Hepatocyte (in vitro differentiated cells): Measurements from ENCODE around the gene UNC5CL. TPM values are rescaled to one million over a fixed set of nuclear protein-coding genes. Genes with fewer than 3 reads are reported as not detected.

Experiments
- DNase-seq: peaks from one replicate; pipeline ENCODE4 v3.0.0-alpha.2; 2016; ENCODE audit warnings: low spot score
- H2AFZ ChIP-seq: fragments of 200-600 bp; sonication (generic); 2 replicates; pipeline ENCODE4 v1.6.0; 2016; ENCODE audit warnings: antibody characterized with exemption, mild to moderate bottlenecking
- H3K27ac ChIP-seq: fragments of 200-600 bp; sonication (generic); 2 replicates; pipeline ENCODE4 v1.5.1; 2016; ENCODE audit warnings: mild to moderate bottlenecking
- H3K27me3 ChIP-seq: fragments of 200-600 bp; sonication (generic); 2 replicates; pipeline ENCODE4 v1.6.1; 2016
- H3K36me3 ChIP-seq: fragments of 200-600 bp; sonication (generic); replicated peaks from 2 replicates; pipeline ENCODE4 v1.5.1; 2016; ENCODE audit warnings: low read depth; ENCODE audit not compliant: insufficient read depth
- H3K4me1 ChIP-seq: fragments of 200-600 bp; sonication (generic); 2 replicates; pipeline ENCODE4 v1.5.1; 2016; ENCODE audit warnings: mild to moderate bottlenecking, moderate library complexity; ENCODE audit not compliant: insufficient read depth
- H3K4me2 ChIP-seq: fragments of 200-600 bp; sonication (generic); 2 replicates; pipeline ENCODE4 v1.6.0; 2016
- H3K4me3 ChIP-seq: fragments of 200-600 bp; sonication (generic); 2 replicates; pipeline ENCODE4 v1.5.1; 2016; ENCODE audit warnings: mild to moderate bottlenecking
- H3K79me2 ChIP-seq: fragments of 200-600 bp; sonication (generic); 2 replicates; pipeline ENCODE4 v1.6.0; 2017; ENCODE audit warnings: mild to moderate bottlenecking
- H3K9me2 ChIP-seq: fragments of 200-600 bp; sonication (generic); replicated peaks from 2 replicates; pipeline ENCODE4 v1.6.0; 2017; ENCODE audit warnings: mild to moderate bottlenecking; ENCODE audit not compliant: insufficient read depth
- H3K9me3 ChIP-seq: fragments of 200-600 bp; sonication (generic); 2 replicates; pipeline ENCODE4 v1.5.1; 2016; ENCODE audit warnings: low read depth, mild to moderate bottlenecking
- H4K20me1 ChIP-seq: fragments of 200-600 bp; sonication (generic); 2 replicates; pipeline ENCODE4 v1.6.0; 2016; ENCODE audit warnings: mild to moderate bottlenecking; ENCODE audit not compliant: insufficient read depth, poor library complexity, severe bottlenecking
- CTCF ChIP-seq: fragments of 200-600 bp; sonication (generic); IDR thresholded peaks from 2 replicates; pipeline ENCODE4 v1.5.1; 2016; ENCODE audit warnings: antibody characterized with exemption, mild to moderate bottlenecking; ENCODE audit not compliant: poor library complexity
- EZH2 ChIP-seq: fragments of 200-600 bp; sonication (generic); IDR thresholded peaks from 2 replicates; pipeline ENCODE4 v1.6.1; 2016; ENCODE audit warnings: antibody characterized with exemption, mild to moderate bottlenecking, borderline replicate concordance
- EZH2phosphoT487 ChIP-seq: fragments of 200-600 bp; sonication (generic); IDR thresholded peaks from one replicate; pipeline ENCODE4 v1.6.1; 2018; ENCODE audit warnings: antibody characterized with exemption, mild to moderate bottlenecking, low read depth, moderate library complexity; ENCODE audit not compliant: unreplicated experiment, severe bottlenecking
- WGBS: methylation state at CpG from one replicate; pipeline ENCODE4 v1.1.6; 2016; ENCODE audit warnings: low lambda C conversion rate; ENCODE audit errors: missing lambda C conversion rate; 5-methylcytosine and 5-hydroxymethylcytosine counted together
- polyA plus RNA-seq: library from polyadenylated mRNA; unstranded; fragments of >200 nt; fragmentation: Nextera tagmentation; extraction: Ambion mirVana; gene quantifications from 2 replicates; pipeline ENCODE4 v1.2.1, GENCODE V29; 2016
- total RNA-seq: library from RNA; depleted of rRNA; stranded (reverse); fragments of >200 nt; gene quantifications from 2 replicates; pipeline ENCODE4 v1.2.3, GENCODE V29; 2014

UNC5CL gene
- total and polyA plus RNA-seq, 2 experiments from 2014 or later = 37.1 to 42.9 TPM

GRCh38 chr6:41046084-41046483 is 7.1 kb upstream of the UNC5CL start:
- Histone ChIP-seq H3K27ac (peak overlapping the region; percentile 62), H3K4me1 (peaks cover 64% of the 10 kb centered on the region)
- TF ChIP-seq CTCF (no peak), EZH2phosphoT487 (no peak), EZH2 (no peak)

GRCh38 chr6:41045664-41046063 is 6.6 kb upstream of the UNC5CL start:
- 63% methylated on average over 5 of the region's 5 CpGs for WGBS
- Histone ChIP-seq H3K4me2 (peak overlapping the region; percentile 33), H3K27ac (peak overlapping the region; percentile 58), H3K36me3 (no peaks in the 10 kb centered on the region), H3K79me2 (no peaks in the 10 kb centered on the region), H3K4me3 (no peak overlapping the region), H3K9me2 (no peaks in the 10 kb centered on the region), H3K9me3 (no peaks in the 10 kb centered on the region), H2AFZ (no peak overlapping the region), H3K27me3 (no peaks in the 10 kb centered on the region), H4K20me1 (no peaks in the 10 kb centered on the region), H3K4me1 (peaks cover 64% of the 10 kb centered on the region)
- no peak for TF ChIP-seq EZH2phosphoT487
- TF ChIP-seq CTCF = no peak
- TF ChIP-seq EZH2 = no peak
- DNase-seq = no peak

More at GRCh38 chr6:41046084-41046483, 7.1 kb upstream of the UNC5CL start:
- no peaks in the 10 kb centered on the region for H3K36me3 ChIP-seq
- no peak overlapping the region for H3K4me3 ChIP-seq
- no peaks in the 10 kb centered on the region for H3K9me2 ChIP-seq
- no peaks in the 10 kb centered on the region for H4K20me1 ChIP-seq
- no peaks in the 10 kb centered on the region for H3K27me3 ChIP-seq
- H3K9me3 ChIP-seq = no peaks in the 10 kb centered on the region
- H3K79me2 ChIP-seq = no peaks in the 10 kb centered on the region
- no peak for DNase-seq
- no peak overlapping the region for H2AFZ ChIP-seq
- peak overlapping the region; percentile 33 for H3K4me2 ChIP-seq
- 71% methylated on average over 1 of the region's 1 CpG for WGBS

GRCh38 chr6:41043151-41043550 is 4.1 kb upstream of the UNC5CL start:
- peaks cover under 1% of the 10 kb centered on the region for H3K79me2 ChIP-seq
- H3K9me2 ChIP-seq = no peaks in the 10 kb centered on the region
- no peak overlapping the region for H3K4me2 ChIP-seq
- 85% methylated on average over 3 of the region's 3 CpGs for WGBS
- no peaks in the 10 kb centered on the region for H3K27me3 ChIP-seq
- no peak overlapping the region for H2AFZ ChIP-seq
- peaks cover 49% of the 10 kb centered on the region for H3K4me1 ChIP-seq
- no peak overlapping the region for H3K4me3 ChIP-seq
- no peak overlapping the region for H3K27ac ChIP-seq
- DNase-seq = no peak
- no peaks in the 10 kb centered on the region for H4K20me1 ChIP-seq
- TF ChIP-seq CTCF = no peak
- TF ChIP-seq EZH2 = no peak
- no peak for TF ChIP-seq EZH2phosphoT487
- H3K9me3 ChIP-seq = no peaks in the 10 kb centered on the region
- H3K36me3 ChIP-seq = no peaks in the 10 kb centered on the region
